Activated CD4-positive, alpha-beta T cell treated with anti-CD3 and anti-CD28 coated beads, Interleukin-2, amount 10 ng/mL, durations not matched to agents 24 days and 14 days (primary cell): ENCODE measurements around the gene ATRNL1. TPM values are rescaled to one million over a fixed set of nuclear protein-coding genes. Genes with fewer than 3 reads are reported as not detected.
"Not testable (repeated sequence)": the region's sequence is repeated elsewhere in the genome, so short reads cannot be mapped to it uniquely, and the experiment has no call there.

Source experiments
- DNase-seq: peaks from one replicate; pipeline ENCODE4 v3.0.0; 2022
- H3K27ac Mint-ChIP-seq: one replicate; pipeline ENCODE4 v1.8.0; 2022; ENCODE audit warnings: mild to moderate bottlenecking, mixed read lengths
- H3K27me3 Mint-ChIP-seq: one replicate; pipeline ENCODE4 v1.8.0; 2022; ENCODE audit warnings: mixed read lengths
- H3K36me3 Mint-ChIP-seq: one replicate; pipeline ENCODE4 v1.8.0; 2022; ENCODE audit warnings: low read depth, mild to moderate bottlenecking, mixed read lengths
- H3K4me1 Mint-ChIP-seq: one replicate; pipeline ENCODE4 v1.8.0; 2021; ENCODE audit warnings: mixed read lengths
- H3K4me3 Mint-ChIP-seq: one replicate; pipeline ENCODE4 v1.8.0; 2022; ENCODE audit warnings: mild to moderate bottlenecking, moderate library complexity, mixed read lengths
- H3K9me3 Mint-ChIP-seq: one replicate; pipeline ENCODE4 v1.8.0; 2021; ENCODE audit warnings: mixed read lengths
- intact Hi-C: fragments of 100-400 bp; cut with micrococcal nuclease; formaldehyde crosslinking; loops from one replicate; pipeline ENCODE4 v1.15.1; 2023
- total RNA-seq: library from RNA; stranded (reverse); gene quantifications from 2 replicates; pipeline ENCODE4 v1.2.3, GENCODE V29; 2022

ATRNL1 gene
- total RNA-seq, 1 donor from 2014 or later: 0.26 TPM

DNA sequence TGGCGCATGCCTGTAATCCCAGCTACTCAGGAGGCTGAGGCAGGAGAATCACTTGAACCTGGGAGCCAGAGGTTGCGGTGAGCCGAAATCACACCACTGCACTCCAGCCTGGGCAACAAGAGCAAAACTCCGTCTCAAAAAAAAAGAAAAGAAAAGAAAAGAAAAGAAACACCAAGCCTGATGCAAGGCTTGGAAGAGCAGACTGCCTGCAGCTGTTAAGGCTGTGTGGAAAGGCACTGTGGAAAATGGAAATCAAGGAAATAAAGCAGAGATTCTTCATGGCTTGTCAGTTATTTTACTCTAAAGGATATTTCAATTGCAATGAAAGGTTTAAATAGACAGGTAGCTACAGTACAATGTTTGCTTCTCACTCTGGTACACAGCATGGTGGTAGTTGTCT is 735.0 kb downstream of the ATRNL1 start:
- H3K36me3 Mint-ChIP-seq, H3K27me3 Mint-ChIP-seq, H3K4me3 Mint-ChIP-seq, DNase-seq, intact Hi-C loops, H3K27ac Mint-ChIP-seq, H3K9me3 Mint-ChIP-seq, H3K4me1 Mint-ChIP-seq: not testable (repeated sequence)

DNA sequence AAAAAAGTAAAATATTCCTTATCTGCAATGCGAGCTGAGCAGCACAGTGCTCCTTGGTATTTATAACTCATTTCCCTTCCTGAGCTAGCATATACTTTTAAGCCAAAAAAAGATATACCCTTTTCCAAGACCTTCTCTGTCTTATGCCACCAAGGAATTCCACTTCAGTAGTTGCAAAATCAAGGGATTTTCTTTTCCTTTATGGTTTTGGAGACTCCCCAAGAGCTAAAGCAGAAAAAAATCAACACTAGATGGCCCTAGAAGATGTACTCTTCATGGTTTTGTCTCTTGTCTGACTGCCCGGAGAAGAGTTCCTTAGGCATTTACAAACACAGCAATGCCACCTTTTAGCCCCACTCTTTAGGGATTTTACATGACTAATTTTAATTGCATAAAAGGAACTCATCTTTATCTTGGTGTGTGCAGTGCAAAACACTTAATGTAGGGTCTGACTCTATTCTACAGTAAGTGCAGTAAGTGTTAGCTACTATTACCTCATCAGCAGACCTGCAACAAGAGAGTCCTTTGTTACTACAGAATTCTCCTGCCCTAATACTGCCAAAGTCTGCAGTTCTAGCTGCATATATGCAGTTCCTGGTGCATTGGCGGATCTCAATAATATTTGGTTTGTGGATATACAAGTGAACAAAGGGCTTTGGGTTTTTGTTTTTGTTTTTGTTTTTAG is 736.5 kb downstream of the ATRNL1 start:
- H3K36me3 Mint-ChIP-seq: no peaks in the 10 kb centered on the region
- no peak overlapping the region for H3K4me3 Mint-ChIP-seq
- H3K9me3 Mint-ChIP-seq: no peaks in the 10 kb centered on the region
- intact Hi-C loops: no loop called here
- DNase-seq: no peak
- no peaks in the 10 kb centered on the region for H3K27me3 Mint-ChIP-seq
- H3K4me1 Mint-ChIP-seq: no peaks in the 10 kb centered on the region
- no peak overlapping the region for H3K27ac Mint-ChIP-seq

GRCh38 chr10:115830265-115830970 is 737.3 kb downstream of the ATRNL1 start:
- no peak overlapping the region for H3K4me3 Mint-ChIP-seq
- no peaks in the 10 kb centered on the region for H3K36me3 Mint-ChIP-seq
- H3K27me3 Mint-ChIP-seq: no peaks in the 10 kb centered on the region
- no peaks in the 10 kb centered on the region for H3K4me1 Mint-ChIP-seq
- no peak overlapping the region for H3K27ac Mint-ChIP-seq
- DNase-seq: no peak
- intact Hi-C loops: no loop called here
- no peaks in the 10 kb centered on the region for H3K9me3 Mint-ChIP-seq

DNA sequence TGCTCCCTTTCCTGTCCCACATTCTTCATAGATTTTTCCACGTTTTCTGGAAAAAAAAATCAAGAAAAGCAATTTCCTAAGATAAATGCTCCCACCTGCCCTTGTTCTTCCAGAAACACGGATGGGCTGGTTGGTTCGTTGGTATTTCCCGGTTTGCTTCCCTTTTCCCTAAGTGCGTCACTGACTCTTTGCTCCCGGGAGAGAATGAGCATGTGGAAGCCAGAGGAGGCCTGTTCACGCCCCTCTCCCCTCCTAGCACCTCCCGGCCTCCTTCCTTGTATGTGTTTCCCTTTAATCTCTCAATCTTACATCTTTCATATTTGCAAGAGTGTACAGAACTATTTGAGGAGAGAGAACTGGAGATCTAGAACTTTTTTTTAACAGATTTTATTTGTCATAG is 737.9 kb downstream of the ATRNL1 start:
- no peak for DNase-seq
- Mint-ChIP-seq H3K9me3 (no peaks in the 10 kb centered on the region), H3K4me3 (no peak overlapping the region), H3K4me1 (no peaks in the 10 kb centered on the region), H3K27ac (no peak overlapping the region), H3K36me3 (no peaks in the 10 kb centered on the region), H3K27me3 (no peaks in the 10 kb centered on the region)
- intact Hi-C loops: no loop called here

DNA sequence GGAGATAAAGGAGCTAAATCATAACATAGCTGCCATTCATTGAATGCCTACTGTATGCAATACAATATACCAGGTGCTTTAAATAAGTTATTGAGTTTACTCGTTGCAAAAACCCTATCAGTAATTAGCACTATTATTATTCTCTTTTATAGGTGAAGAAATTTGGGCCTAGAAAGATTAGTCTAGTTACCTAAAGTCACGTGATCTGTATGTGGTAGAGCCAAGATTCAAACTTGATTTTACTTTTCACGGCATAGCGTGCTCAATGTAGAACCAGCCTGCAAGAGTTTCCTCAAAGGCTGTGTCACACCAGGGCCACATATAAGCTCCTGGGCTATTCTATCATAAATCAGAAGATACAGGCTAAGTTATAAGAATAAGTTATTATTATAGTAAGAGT is 740.0 kb downstream of the ATRNL1 start:
- Mint-ChIP-seq H3K4me3 (no peak overlapping the region), H3K36me3 (no peaks in the 10 kb centered on the region), H3K27ac (no peak overlapping the region), H3K9me3 (no peaks in the 10 kb centered on the region), H3K4me1 (no peaks in the 10 kb centered on the region), H3K27me3 (no peaks in the 10 kb centered on the region)
- no peak for DNase-seq
- intact Hi-C loops: no loop called here

- Mint-ChIP-seq H3K4me3 (no peak overlapping the region), H3K9me3 (no peaks in the 10 kb centered on the region), H3K27ac (no peak overlapping the region), H3K27me3 (no peaks in the 10 kb centered on the region), H3K4me1 (no peaks in the 10 kb centered on the region), H3K36me3 (no peaks in the 10 kb centered on the region)
- intact Hi-C loops: no loop called here
- DNase-seq: no peak
Measured at GRCh38 chr10:115844591-115844990, 751.4 kb downstream of the ATRNL1 start.

DNA sequence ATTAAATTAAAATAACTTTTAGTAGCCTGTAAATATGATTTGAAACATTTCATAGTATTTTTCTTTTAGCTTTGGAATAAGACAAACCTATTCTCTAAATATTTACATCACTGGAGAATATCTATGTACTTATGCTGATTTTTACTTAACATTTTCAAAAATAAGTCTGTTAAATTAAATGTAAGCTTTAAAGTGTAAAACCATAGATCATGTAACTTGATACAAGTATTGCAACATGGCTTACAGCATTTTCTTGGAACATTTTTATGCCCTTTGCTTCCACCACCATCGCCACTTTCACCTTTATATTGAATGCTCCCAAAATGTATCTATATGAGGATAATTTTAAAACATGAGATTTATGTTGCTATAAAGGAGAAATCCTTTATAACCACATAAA is 752.8 kb downstream of the ATRNL1 start:
- Mint-ChIP-seq H3K9me3 (no peaks in the 10 kb centered on the region), H3K36me3 (no peaks in the 10 kb centered on the region), H3K27ac (no peak overlapping the region), H3K4me1 (no peaks in the 10 kb centered on the region), H3K4me3 (no peak overlapping the region), H3K27me3 (no peaks in the 10 kb centered on the region)
- DNase-seq: no peak
- intact Hi-C loops: no loop called here

DNA sequence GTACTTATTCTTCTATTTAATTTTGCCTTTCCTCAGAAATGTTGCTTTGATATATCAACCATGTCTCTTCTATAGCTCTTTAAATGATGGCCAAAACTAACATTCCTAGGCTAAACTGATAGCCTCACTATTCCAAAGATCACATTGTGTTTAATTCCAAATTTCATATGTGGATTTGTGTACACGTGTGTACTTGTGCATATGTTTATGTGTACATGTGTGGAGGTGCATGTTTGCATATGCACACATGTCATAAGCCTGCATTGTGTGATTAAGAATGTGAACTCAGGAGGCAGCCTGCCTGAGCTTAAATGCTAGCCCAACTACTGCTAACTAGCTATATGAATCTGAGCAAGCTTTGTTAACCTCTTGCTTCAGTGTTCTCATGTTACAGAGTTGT is 753.4 kb downstream of the ATRNL1 start:
- Mint-ChIP-seq H3K9me3 (no peaks in the 10 kb centered on the region), H3K4me1 (no peaks in the 10 kb centered on the region), H3K4me3 (no peak overlapping the region), H3K27me3 (no peaks in the 10 kb centered on the region), H3K27ac (no peak overlapping the region), H3K36me3 (no peaks in the 10 kb centered on the region)
- DNase-seq: no peak
- intact Hi-C loops: no loop called here

DNA sequence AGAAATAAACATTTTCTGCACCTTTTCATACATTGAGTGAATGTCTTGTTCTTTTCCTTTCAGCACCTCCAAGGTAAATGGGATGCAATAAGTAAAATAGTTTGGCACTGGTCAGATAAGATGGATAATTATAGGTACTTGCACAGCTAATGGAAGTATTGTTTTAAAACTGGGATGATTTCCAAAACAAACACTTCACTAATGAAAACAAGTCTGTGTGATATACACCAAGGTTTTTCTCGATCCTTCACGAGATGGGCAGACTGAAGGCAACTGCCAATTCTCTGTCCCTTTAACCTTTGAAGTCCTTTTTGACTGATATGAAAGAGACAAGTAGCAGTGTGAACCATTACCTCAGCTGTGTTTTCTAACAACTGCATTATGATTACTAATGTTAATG is 756.0 kb downstream of the ATRNL1 start:
- no peaks in the 10 kb centered on the region for H3K27me3 Mint-ChIP-seq
- H3K36me3 Mint-ChIP-seq: no peaks in the 10 kb centered on the region
- H3K27ac Mint-ChIP-seq: no peak overlapping the region
- DNase-seq: no peak
- H3K9me3 Mint-ChIP-seq: no peaks in the 10 kb centered on the region
- intact Hi-C loops: no loop called here
- no peaks in the 10 kb centered on the region for H3K4me1 Mint-ChIP-seq
- H3K4me3 Mint-ChIP-seq: no peak overlapping the region

GRCh38 chr10:115850666-115851065 is 757.5 kb downstream of the ATRNL1 start:
- no peaks in the 10 kb centered on the region for H3K27me3 Mint-ChIP-seq

DNA sequence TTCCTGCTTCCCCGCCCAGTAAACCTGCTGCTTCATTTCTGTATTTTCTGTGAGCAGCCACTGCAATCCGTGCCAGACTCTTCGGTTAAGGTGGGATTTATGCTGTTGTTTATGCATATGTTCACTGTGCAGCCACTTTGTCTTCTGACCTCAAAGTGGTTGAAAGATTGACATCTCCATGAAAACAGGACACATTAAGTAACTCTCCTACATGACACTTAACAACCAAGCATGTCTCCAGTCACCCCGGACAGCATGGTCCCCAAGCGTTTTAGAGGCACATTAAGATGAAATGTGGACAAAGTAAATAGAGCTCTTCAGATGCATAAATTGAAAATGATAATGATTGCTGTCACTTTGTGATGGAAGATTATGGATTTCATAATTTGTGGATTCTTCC is 758.5 kb downstream of the ATRNL1 start:
- intact Hi-C loops: no loop called here
- no peaks in the 10 kb centered on the region for H3K36me3 Mint-ChIP-seq
- no peak overlapping the region for H3K4me3 Mint-ChIP-seq
- no peaks in the 10 kb centered on the region for H3K27me3 Mint-ChIP-seq
- no peak overlapping the region for H3K27ac Mint-ChIP-seq
- no peaks in the 10 kb centered on the region for H3K9me3 Mint-ChIP-seq
- DNase-seq: no peak
- no peaks in the 10 kb centered on the region for H3K4me1 Mint-ChIP-seq

More at GRCh38 chr10:115850666-115851065, 757.5 kb downstream of the ATRNL1 start:
- H3K4me1 Mint-ChIP-seq: no peaks in the 10 kb centered on the region
- H3K9me3 Mint-ChIP-seq: no peaks in the 10 kb centered on the region
- H3K36me3 Mint-ChIP-seq: no peaks in the 10 kb centered on the region
- no peak overlapping the region for H3K27ac Mint-ChIP-seq
- DNase-seq: no peak
- intact Hi-C loops: no loop called here
- H3K4me3 Mint-ChIP-seq: no peak overlapping the region

GRCh38 chr10:115854740-115855435 is 761.7 kb downstream of the ATRNL1 start:
- Mint-ChIP-seq H3K36me3 (no peaks in the 10 kb centered on the region), H3K27ac (no peak overlapping the region), H3K4me3 (no peak overlapping the region), H3K4me1 (no peaks in the 10 kb centered on the region), H3K9me3 (no peaks in the 10 kb centered on the region), H3K27me3 (no peaks in the 10 kb centered on the region)
- intact Hi-C loops: no loop called here
- no peak for DNase-seq

- no peaks in the 10 kb centered on the region for H3K36me3 Mint-ChIP-seq
- intact Hi-C loops: no loop called here
- no peak for DNase-seq
- no peaks in the 10 kb centered on the region for H3K27me3 Mint-ChIP-seq
- no peaks in the 10 kb centered on the region for H3K4me1 Mint-ChIP-seq
- H3K9me3 Mint-ChIP-seq: no peaks in the 10 kb centered on the region
- no peak overlapping the region for H3K4me3 Mint-ChIP-seq
- H3K27ac Mint-ChIP-seq: no peak overlapping the region
Measured at GRCh38 chr10:115856580-115856979, 763.4 kb downstream of the ATRNL1 start.

- H3K27ac Mint-ChIP-seq: no peak overlapping the region
- intact Hi-C loops: no loop called here
- H3K27me3 Mint-ChIP-seq: no peaks in the 10 kb centered on the region
- DNase-seq: no peak
- H3K36me3 Mint-ChIP-seq: no peaks in the 10 kb centered on the region
- H3K4me1 Mint-ChIP-seq: no peaks in the 10 kb centered on the region
- no peaks in the 10 kb centered on the region for H3K9me3 Mint-ChIP-seq
- no peak overlapping the region for H3K4me3 Mint-ChIP-seq
Measured at GRCh38 chr10:115857856-115858255, 764.7 kb downstream of the ATRNL1 start.
